HEK293 (cell line): Measurements from ENCODE around the gene SKIC3.

Experiments
- KLF1 ChIP-seq: fragments of 450-650 bp; formaldehyde crosslinking; IDR thresholded peaks from 2 replicates; pipeline ENCODE4 v1.5.1; 2016; ENCODE audit warnings: missing biosample characterization, missing genetic modification characterization
- KLF10 ChIP-seq: fragments of 450-650 bp; IDR thresholded peaks from 2 replicates; pipeline ENCODE4 v1.5.1; 2018; ENCODE audit warnings: missing biosample characterization, mild to moderate bottlenecking, missing genetic modification characterization
- KLF9 ChIP-seq: fragments of 450-650 bp; formaldehyde crosslinking; IDR thresholded peaks from 2 replicates; pipeline ENCODE4 v1.5.1; 2016; ENCODE audit warnings: missing biosample characterization, missing genetic modification characterization, low read depth
- OVOL3 ChIP-seq: fragments of 450-650 bp; formaldehyde crosslinking; IDR thresholded peaks from 2 replicates; pipeline ENCODE4 v1.5.1; 2016; ENCODE audit warnings: missing biosample characterization, missing genetic modification characterization
- TSHZ1 ChIP-seq: fragments of 450-650 bp; formaldehyde crosslinking; IDR thresholded peaks from 2 replicates; pipeline ENCODE4 v1.5.1; 2016; ENCODE audit warnings: missing biosample characterization, missing genetic modification characterization, borderline replicate concordance
- ZBTB17 ChIP-seq: fragments of 450-650 bp; formaldehyde crosslinking; IDR thresholded peaks from 2 replicates; pipeline ENCODE4 v1.5.1; 2016; ENCODE audit warnings: missing biosample characterization, missing genetic modification characterization
- ZBTB44 ChIP-seq: fragments of 450-650 bp; IDR thresholded peaks from 2 replicates; pipeline ENCODE4 v1.5.1; 2018; ENCODE audit warnings: missing biosample characterization, mild to moderate bottlenecking, missing genetic modification characterization
- ZFHX2 ChIP-seq: fragments of 450-650 bp; formaldehyde crosslinking; conservative IDR thresholded peaks from 2 replicates; pipeline ENCODE4 v1.5.1; 2016; ENCODE audit warnings: missing biosample characterization, missing genetic modification characterization
- ZNF121 ChIP-seq: fragments of 450-650 bp; formaldehyde crosslinking; IDR thresholded peaks from 2 replicates; pipeline ENCODE4 v1.5.1; 2016; ENCODE audit warnings: missing biosample characterization, missing genetic modification characterization
- ZNF132 ChIP-seq: fragments of 450-650 bp; formaldehyde crosslinking; IDR thresholded peaks from 2 replicates; pipeline ENCODE4 v1.5.1; 2017; ENCODE audit warnings: missing biosample characterization, missing genetic modification characterization, borderline replicate concordance
- ZNF175 ChIP-seq: fragments of 450-650 bp; formaldehyde crosslinking; IDR thresholded peaks from 2 replicates; pipeline ENCODE4 v1.5.1; 2016; ENCODE audit warnings: missing biosample characterization, missing genetic modification characterization
- ZNF2 ChIP-seq: fragments of 450-650 bp; formaldehyde crosslinking; IDR thresholded peaks from 2 replicates; pipeline ENCODE4 v1.5.1; 2016; ENCODE audit warnings: missing biosample characterization, missing genetic modification characterization
- ZNF211 ChIP-seq: fragments of 450-650 bp; formaldehyde crosslinking; IDR thresholded peaks from 2 replicates; pipeline ENCODE4 v1.5.1; 2016; ENCODE audit warnings: low read depth, missing biosample characterization, missing genetic modification characterization
- ZNF391 ChIP-seq: fragments of 450-650 bp; formaldehyde crosslinking; IDR thresholded peaks from 2 replicates; pipeline ENCODE4 v1.5.1; 2016; ENCODE audit warnings: low read depth, missing biosample characterization, missing genetic modification characterization, borderline replicate concordance
- ZNF521 ChIP-seq: fragments of 450-650 bp; formaldehyde crosslinking; IDR thresholded peaks from 2 replicates; pipeline ENCODE4 v1.5.1; 2017; ENCODE audit warnings: missing biosample characterization, mild to moderate bottlenecking, missing genetic modification characterization
- ZNF548 ChIP-seq: fragments of 450-650 bp; formaldehyde crosslinking; IDR thresholded peaks from 2 replicates; pipeline ENCODE4 v1.5.1; 2016; ENCODE audit warnings: missing biosample characterization, missing genetic modification characterization
- ZNF560 ChIP-seq: fragments of 450-650 bp; formaldehyde crosslinking; IDR thresholded peaks from 2 replicates; pipeline ENCODE4 v1.5.1; 2017; ENCODE audit warnings: missing biosample characterization, missing genetic modification characterization, borderline replicate concordance
- ZNF610 ChIP-seq: fragments of 450-650 bp; formaldehyde crosslinking; IDR thresholded peaks from 2 replicates; pipeline ENCODE4 v1.5.1; 2016; ENCODE audit warnings: missing biosample characterization, missing genetic modification characterization, borderline replicate concordance
- ZNF624 ChIP-seq: fragments of 450-650 bp; formaldehyde crosslinking; IDR thresholded peaks from 2 replicates; pipeline ENCODE4 v1.5.1; 2017; ENCODE audit warnings: missing biosample characterization, missing genetic modification characterization
- ZNF785 ChIP-seq: fragments of 450-650 bp; formaldehyde crosslinking; IDR thresholded peaks from 2 replicates; pipeline ENCODE4 v1.5.1; 2016; ENCODE audit warnings: missing biosample characterization, missing genetic modification characterization
- TF ChIP-seq, protein P1 (sequence below): fragments of 450-650 bp; formaldehyde crosslinking; IDR thresholded peaks from 2 replicates; pipeline ENCODE4 v1.5.1; 2016; ENCODE audit warnings: missing biosample characterization, missing genetic modification characterization, borderline replicate concordance
- TF ChIP-seq, protein P2 (sequence below): fragments of 450-650 bp; formaldehyde crosslinking; IDR thresholded peaks from 2 replicates; pipeline ENCODE4 v1.5.1; 2017; ENCODE audit warnings: missing biosample characterization, missing genetic modification characterization
- TF ChIP-seq, protein P3 (sequence below): fragments of 450-650 bp; formaldehyde crosslinking; IDR thresholded peaks from 2 replicates; pipeline ENCODE4 v1.5.1; 2017; ENCODE audit warnings: missing biosample characterization, missing genetic modification characterization

SKIC3 gene

GRCh38 chr5:95554647-95555548 lies at the start of gene SKIC3, which contains the start of gene ARSK (continued):
- TF ChIP-seq TSHZ1 (tag by site-specific recombination) (no peak), ZNF610 (tag by site-specific recombination) (0 out of 2 replicates have a peak, but pooled peaks have one; percentile 22), ZFHX2 (tag by site-specific recombination) (peak; percentile 56), ZNF521 (tag by site-specific recombination) (no peak), ZNF548 (no peak), ZNF2 (tag by site-specific recombination) (peak; percentile 98), OVOL3 (no peak), KLF10 (tag by site-specific recombination) (no peak), ZNF624 (tag by site-specific recombination) (no peak), ZNF391 (tag by site-specific recombination) (no peak), ZBTB44 (tag by site-specific recombination) (no peak; the same call in 1 of the 2 replicates), ZNF121 (tag by site-specific recombination) (no peak), ZNF785 (no peak), ZNF175 (tag by site-specific recombination) (no peak), KLF1 (tag by site-specific recombination) (peak; percentile 59; the same call in 1 of the 2 replicates), ZNF132 (no peak), ZNF560 (tag by site-specific recombination) (no peak), KLF9 (no peak; the same call in 1 of the 2 replicates), ZNF211 (tag by site-specific recombination) (no peak), ZBTB17 (peak; percentile 99)
- TF ChIP-seq, protein P1, sequence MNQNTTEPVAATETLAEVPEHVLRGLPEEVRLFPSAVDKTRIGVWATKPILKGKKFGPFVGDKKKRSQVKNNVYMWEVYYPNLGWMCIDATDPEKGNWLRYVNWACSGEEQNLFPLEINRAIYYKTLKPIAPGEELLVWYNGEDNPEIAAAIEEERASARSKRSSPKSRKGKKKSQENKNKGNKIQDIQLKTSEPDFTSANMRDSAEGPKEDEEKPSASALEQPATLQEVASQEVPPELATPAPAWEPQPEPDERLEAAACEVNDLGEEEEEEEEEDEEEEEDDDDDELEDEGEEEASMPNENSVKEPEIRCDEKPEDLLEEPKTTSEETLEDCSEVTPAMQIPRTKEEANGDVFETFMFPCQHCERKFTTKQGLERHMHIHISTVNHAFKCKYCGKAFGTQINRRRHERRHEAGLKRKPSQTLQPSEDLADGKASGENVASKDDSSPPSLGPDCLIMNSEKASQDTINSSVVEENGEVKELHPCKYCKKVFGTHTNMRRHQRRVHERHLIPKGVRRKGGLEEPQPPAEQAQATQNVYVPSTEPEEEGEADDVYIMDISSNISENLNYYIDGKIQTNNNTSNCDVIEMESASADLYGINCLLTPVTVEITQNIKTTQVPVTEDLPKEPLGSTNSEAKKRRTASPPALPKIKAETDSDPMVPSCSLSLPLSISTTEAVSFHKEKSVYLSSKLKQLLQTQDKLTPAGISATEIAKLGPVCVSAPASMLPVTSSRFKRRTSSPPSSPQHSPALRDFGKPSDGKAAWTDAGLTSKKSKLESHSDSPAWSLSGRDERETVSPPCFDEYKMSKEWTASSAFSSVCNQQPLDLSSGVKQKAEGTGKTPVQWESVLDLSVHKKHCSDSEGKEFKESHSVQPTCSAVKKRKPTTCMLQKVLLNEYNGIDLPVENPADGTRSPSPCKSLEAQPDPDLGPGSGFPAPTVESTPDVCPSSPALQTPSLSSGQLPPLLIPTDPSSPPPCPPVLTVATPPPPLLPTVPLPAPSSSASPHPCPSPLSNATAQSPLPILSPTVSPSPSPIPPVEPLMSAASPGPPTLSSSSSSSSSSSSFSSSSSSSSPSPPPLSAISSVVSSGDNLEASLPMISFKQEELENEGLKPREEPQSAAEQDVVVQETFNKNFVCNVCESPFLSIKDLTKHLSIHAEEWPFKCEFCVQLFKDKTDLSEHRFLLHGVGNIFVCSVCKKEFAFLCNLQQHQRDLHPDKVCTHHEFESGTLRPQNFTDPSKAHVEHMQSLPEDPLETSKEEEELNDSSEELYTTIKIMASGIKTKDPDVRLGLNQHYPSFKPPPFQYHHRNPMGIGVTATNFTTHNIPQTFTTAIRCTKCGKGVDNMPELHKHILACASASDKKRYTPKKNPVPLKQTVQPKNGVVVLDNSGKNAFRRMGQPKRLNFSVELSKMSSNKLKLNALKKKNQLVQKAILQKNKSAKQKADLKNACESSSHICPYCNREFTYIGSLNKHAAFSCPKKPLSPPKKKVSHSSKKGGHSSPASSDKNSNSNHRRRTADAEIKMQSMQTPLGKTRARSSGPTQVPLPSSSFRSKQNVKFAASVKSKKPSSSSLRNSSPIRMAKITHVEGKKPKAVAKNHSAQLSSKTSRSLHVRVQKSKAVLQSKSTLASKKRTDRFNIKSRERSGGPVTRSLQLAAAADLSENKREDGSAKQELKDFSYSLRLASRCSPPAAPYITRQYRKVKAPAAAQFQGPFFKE (tag by site-specific recombination): no peak
- TF ChIP-seq, protein P2, sequence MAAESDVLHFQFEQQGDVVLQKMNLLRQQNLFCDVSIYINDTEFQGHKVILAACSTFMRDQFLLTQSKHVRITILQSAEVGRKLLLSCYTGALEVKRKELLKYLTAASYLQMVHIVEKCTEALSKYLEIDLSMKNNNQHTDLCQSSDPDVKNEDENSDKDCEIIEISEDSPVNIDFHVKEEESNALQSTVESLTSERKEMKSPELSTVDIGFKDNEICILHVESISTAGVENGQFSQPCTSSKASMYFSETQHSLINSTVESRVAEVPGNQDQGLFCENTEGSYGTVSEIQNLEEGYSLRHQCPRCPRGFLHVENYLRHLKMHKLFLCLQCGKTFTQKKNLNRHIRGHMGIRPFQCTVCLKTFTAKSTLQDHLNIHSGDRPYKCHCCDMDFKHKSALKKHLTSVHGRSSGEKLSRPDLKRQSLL: no peak
- TF ChIP-seq, protein P3, sequence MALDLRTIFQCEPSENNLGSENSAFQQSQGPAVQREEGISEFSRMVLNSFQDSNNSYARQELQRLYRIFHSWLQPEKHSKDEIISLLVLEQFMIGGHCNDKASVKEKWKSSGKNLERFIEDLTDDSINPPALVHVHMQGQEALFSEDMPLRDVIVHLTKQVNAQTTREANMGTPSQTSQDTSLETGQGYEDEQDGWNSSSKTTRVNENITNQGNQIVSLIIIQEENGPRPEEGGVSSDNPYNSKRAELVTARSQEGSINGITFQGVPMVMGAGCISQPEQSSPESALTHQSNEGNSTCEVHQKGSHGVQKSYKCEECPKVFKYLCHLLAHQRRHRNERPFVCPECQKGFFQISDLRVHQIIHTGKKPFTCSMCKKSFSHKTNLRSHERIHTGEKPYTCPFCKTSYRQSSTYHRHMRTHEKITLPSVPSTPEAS: no peak; the same call in 1 of the 2 replicates
